Measurements from ENCODE around the gene CCDC59.

CCDC59 gene

DNA sequence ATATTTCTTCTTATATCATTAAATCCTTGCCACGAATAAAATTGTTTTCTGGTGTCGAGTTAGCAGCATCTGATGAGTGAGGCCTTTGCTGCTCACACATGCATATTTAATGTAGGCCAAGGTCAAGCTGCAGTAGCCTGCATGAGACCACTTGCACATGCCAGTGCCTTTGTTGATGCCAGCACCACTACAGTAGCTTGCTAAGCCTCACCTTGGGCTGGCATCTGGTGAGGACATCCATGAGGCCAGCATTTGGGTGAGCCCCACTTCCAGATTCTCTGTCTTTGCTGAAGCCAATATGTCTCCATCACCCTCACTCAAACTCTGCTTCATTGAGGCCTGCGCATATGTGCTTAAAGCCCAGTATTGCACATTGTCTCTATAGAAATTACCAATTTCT lies 8.0 kb downstream of the CCDC59 start:
- Histone ChIP-seq H4K12ac (ENCODE audit: low read depth, low read length) (no peak overlapping the region), H2BK12ac (ENCODE audit: low read length) (no peak overlapping the region), H3K4me2 (ENCODE audit: low read length) (no peak overlapping the region), H3K14ac (ENCODE audit: low read length) (no peak overlapping the region), H3K4ac (ENCODE audit: low read depth, low read length) (no peak overlapping the region), H4K8ac (ENCODE audit: low read depth, low read length) (no peak overlapping the region), H3K79me2 (ENCODE audit: control insufficient read depth, insufficient read depth, low read length, poor library complexity) (no peaks in the 10 kb centered on the region), H3K18ac (ENCODE audit: low read length) (no peak overlapping the region), H3K23ac (ENCODE audit: low read length) (no peak overlapping the region), H2AK5ac (ENCODE audit: low read length) (no peak overlapping the region), H3K27me3 (ENCODE audit: insufficient read depth, low read length) (no peaks in the 10 kb centered on the region), H3K9ac (ENCODE audit: low read length) (no peak overlapping the region), H2BK120ac (ENCODE audit: insufficient read depth, low read length, poor library complexity) (no peak overlapping the region), H2AFZ (ENCODE audit: insufficient read depth, low read length, poor library complexity) (no peak overlapping the region), H3K79me1 (ENCODE audit: low read length) (no peaks in the 10 kb centered on the region), H3K4me1 (ENCODE audit: control insufficient read depth in 1 of 2, insufficient read depth in 2 of 2, low read length in 2 of 2) (no peaks in the 10 kb centered on the region), H2BK5ac (ENCODE audit: low read depth, low read length, poor library complexity) (no peak overlapping the region), H3K36me3 (ENCODE audit: control insufficient read depth in 1 of 2, insufficient read depth in 2 of 2, low read length in 2 of 2) (peaks cover 2 to 4% of the 10 kb centered on the region in 2 experiments), H3K27ac (ENCODE audit: low read depth, low read length) (no peak overlapping the region), H4K91ac (ENCODE audit: low read depth, low read length) (no peak overlapping the region), H3K4me3 (ENCODE audit: low read depth, low read length) (no peak overlapping the region), H3K9me3 (ENCODE audit: insufficient read depth, low read depth, low read length) (no peaks in the 10 kb centered on the region)
- WGBS (ENCODE audit: extremely low coverage, insufficient coverage, insufficient read length) = no CpG with 5 or more reads among the region's 3 CpGs
- no peak for DNase-seq

DNA sequence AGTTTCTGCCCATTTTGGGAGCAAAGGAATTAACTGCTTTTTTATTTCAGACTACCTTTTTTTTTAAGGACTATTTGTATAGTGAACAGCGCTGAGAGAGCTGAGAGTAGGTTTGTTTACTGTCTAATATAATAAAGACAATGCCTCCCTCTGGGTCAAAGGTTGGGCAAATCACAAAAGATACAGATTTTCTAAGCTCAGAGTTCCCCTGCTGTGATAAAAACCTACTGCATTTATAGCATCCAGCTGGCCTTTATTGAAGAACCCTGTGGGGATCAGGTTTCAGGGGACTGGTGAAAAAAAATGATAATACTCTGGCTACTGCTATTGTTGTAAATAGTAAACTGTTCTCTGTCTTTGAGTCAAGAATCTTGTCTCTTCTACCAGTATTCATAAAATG lies 28.7 kb downstream of the CCDC59 start:
- no peak overlapping the region for H2AFZ ChIP-seq (ENCODE audit: insufficient read depth, low read length, poor library complexity)
- no peaks in the 10 kb centered on the region for H3K79me1 ChIP-seq (ENCODE audit: low read length)
- no peak overlapping the region for H3K4ac ChIP-seq (ENCODE audit: low read depth, low read length)
- no peak overlapping the region for H3K18ac ChIP-seq (ENCODE audit: low read length)
- no peaks in the 10 kb centered on the region for H3K79me2 ChIP-seq (ENCODE audit: control insufficient read depth, insufficient read depth, low read length, poor library complexity)
- H4K8ac ChIP-seq (ENCODE audit: low read depth, low read length) = no peak overlapping the region
- H3K36me3 ChIP-seq (ENCODE audit: control insufficient read depth in 1 of 2, insufficient read depth in 2 of 2, low read length in 2 of 2) = no peaks in the 10 kb centered on the region
- DNase-seq = no peak
- H3K9ac ChIP-seq (ENCODE audit: low read length) = no peak overlapping the region
- no peak overlapping the region for H3K23ac ChIP-seq (ENCODE audit: low read length)
- no peak overlapping the region for H2BK5ac ChIP-seq (ENCODE audit: low read depth, low read length, poor library complexity)
- H3K27ac ChIP-seq (ENCODE audit: low read depth, low read length) = no peak overlapping the region
- H3K27me3 ChIP-seq (ENCODE audit: insufficient read depth, low read length) = no peaks in the 10 kb centered on the region
- H3K4me2 ChIP-seq (ENCODE audit: low read length) = no peak overlapping the region
- no peak overlapping the region for H2BK12ac ChIP-seq (ENCODE audit: low read length)
- no peak overlapping the region for H3K14ac ChIP-seq (ENCODE audit: low read length)
- H4K91ac ChIP-seq (ENCODE audit: low read depth, low read length) = no peak overlapping the region
- no peak overlapping the region for H3K4me3 ChIP-seq (ENCODE audit: low read depth, low read length)
- WGBS (ENCODE audit: extremely low coverage, insufficient coverage, insufficient read length) = no CpG with 5 or more reads among the region's 1 CpG
- no peaks in the 10 kb centered on the region for H3K4me1 ChIP-seq (ENCODE audit: control insufficient read depth in 1 of 2, insufficient read depth in 2 of 2, low read length in 2 of 2)
- no peaks in the 10 kb centered on the region for H3K9me3 ChIP-seq (ENCODE audit: insufficient read depth, low read depth, low read length)
- H2BK120ac ChIP-seq (ENCODE audit: insufficient read depth, low read length, poor library complexity) = no peak overlapping the region
- H2AK5ac ChIP-seq (ENCODE audit: low read length) = no peak overlapping the region
- H4K12ac ChIP-seq (ENCODE audit: low read depth, low read length) = no peak overlapping the region

DNA sequence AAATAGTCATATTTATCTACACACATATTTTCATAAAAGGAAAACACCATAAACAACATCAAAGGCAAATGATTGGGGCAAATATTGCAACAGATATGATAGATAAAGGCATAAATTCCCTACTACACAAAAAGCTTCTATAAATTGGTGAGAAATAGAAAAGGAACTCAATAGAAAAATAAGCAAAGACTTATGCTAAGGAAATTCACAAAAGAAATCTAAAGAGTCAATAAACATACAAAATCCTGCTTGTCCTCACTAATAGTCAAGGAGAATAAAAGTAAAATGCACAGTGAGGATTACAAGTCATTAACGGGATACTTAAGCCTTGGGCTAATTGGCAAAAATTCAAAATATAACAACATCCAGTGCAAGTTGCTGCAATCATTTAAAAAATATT lies 30.3 kb downstream of the CCDC59 start:
- no peak for DNase-seq
- no peak overlapping the region for H3K14ac ChIP-seq (ENCODE audit: low read length)
- no peak overlapping the region for H4K91ac ChIP-seq (ENCODE audit: low read depth, low read length)
- H3K4me1 ChIP-seq (ENCODE audit: control insufficient read depth in 1 of 2, insufficient read depth in 2 of 2, low read length in 2 of 2) = no peaks in the 10 kb centered on the region
- H3K36me3 ChIP-seq (ENCODE audit: control insufficient read depth in 1 of 2, insufficient read depth in 2 of 2, low read length in 2 of 2) = no peaks in the 10 kb centered on the region
- WGBS (ENCODE audit: extremely low coverage, insufficient coverage, insufficient read length) = no CpG with 5 or more reads among the region's 1 CpG
- no peak overlapping the region for H4K8ac ChIP-seq (ENCODE audit: low read depth, low read length)
- H3K4me3 ChIP-seq (ENCODE audit: low read depth, low read length) = no peak overlapping the region
- no peaks in the 10 kb centered on the region for H3K79me2 ChIP-seq (ENCODE audit: control insufficient read depth, insufficient read depth, low read length, poor library complexity)
- H3K18ac ChIP-seq (ENCODE audit: low read length) = no peak overlapping the region
- no peak overlapping the region for H3K23ac ChIP-seq (ENCODE audit: low read length)
- H3K79me1 ChIP-seq (ENCODE audit: low read length) = no peaks in the 10 kb centered on the region
- no peak overlapping the region for H3K27ac ChIP-seq (ENCODE audit: low read depth, low read length)
- no peak overlapping the region for H2BK120ac ChIP-seq (ENCODE audit: insufficient read depth, low read length, poor library complexity)
- H2BK12ac ChIP-seq (ENCODE audit: low read length) = no peak overlapping the region
- no peaks in the 10 kb centered on the region for H3K9me3 ChIP-seq (ENCODE audit: insufficient read depth, low read depth, low read length)
- H3K4me2 ChIP-seq (ENCODE audit: low read length) = no peak overlapping the region
- H4K12ac ChIP-seq (ENCODE audit: low read depth, low read length) = no peak overlapping the region
- no peak overlapping the region for H3K4ac ChIP-seq (ENCODE audit: low read depth, low read length)
- no peak overlapping the region for H2AK5ac ChIP-seq (ENCODE audit: low read length)
- no peaks in the 10 kb centered on the region for H3K27me3 ChIP-seq (ENCODE audit: insufficient read depth, low read length)
- no peak overlapping the region for H3K9ac ChIP-seq (ENCODE audit: low read length)
- H2BK5ac ChIP-seq (ENCODE audit: low read depth, low read length, poor library complexity) = no peak overlapping the region
- no peak overlapping the region for H2AFZ ChIP-seq (ENCODE audit: insufficient read depth, low read length, poor library complexity)

DNA sequence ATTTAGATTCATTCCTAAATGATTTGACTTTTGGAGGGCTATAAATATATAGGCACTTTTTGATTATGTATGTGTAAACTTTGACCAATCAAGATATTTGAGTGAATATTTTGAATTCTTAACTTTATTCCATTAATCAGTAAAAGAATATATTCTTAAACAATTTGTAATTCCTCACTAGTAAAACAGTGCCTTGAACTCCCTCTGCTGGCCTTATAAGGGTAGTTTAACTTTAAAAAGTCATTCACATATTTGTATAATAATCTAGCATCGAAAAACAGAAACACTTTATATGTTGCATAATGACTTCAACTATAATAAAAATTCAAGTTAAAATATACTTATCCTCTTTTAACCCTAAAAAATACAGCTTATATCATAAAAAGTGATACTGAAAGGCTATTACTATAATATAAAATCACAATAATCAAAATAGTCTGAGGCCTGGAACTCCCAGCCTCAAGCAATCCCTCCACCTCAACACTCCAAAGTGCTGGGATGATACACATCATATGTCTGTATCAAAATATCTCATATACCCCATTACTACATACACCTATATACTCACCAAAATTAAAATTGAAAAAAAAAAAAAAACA lies 31.2 kb downstream of the CCDC59 start:
- no peak overlapping the region for H2BK120ac ChIP-seq (ENCODE audit: insufficient read depth, low read length, poor library complexity)
- H3K36me3 ChIP-seq (ENCODE audit: control insufficient read depth in 1 of 2, insufficient read depth in 2 of 2, low read length in 2 of 2) = no peaks in the 10 kb centered on the region
- H3K4ac ChIP-seq (ENCODE audit: low read depth, low read length) = no peak overlapping the region
- H3K18ac ChIP-seq (ENCODE audit: low read length) = no peak overlapping the region
- no peaks in the 10 kb centered on the region for H3K4me1 ChIP-seq (ENCODE audit: control insufficient read depth in 1 of 2, insufficient read depth in 2 of 2, low read length in 2 of 2)
- DNase-seq = peak in 1 of 2 donors; percentile 44
- H3K14ac ChIP-seq (ENCODE audit: low read length) = no peak overlapping the region
- no peak overlapping the region for H2BK12ac ChIP-seq (ENCODE audit: low read length)
- no peak overlapping the region for H4K91ac ChIP-seq (ENCODE audit: low read depth, low read length)
- no peak overlapping the region for H4K8ac ChIP-seq (ENCODE audit: low read depth, low read length)
- no peak overlapping the region for H4K12ac ChIP-seq (ENCODE audit: low read depth, low read length)
- H2BK5ac ChIP-seq (ENCODE audit: low read depth, low read length, poor library complexity) = no peak overlapping the region
- H3K27me3 ChIP-seq (ENCODE audit: insufficient read depth, low read length) = no peaks in the 10 kb centered on the region
- H3K27ac ChIP-seq (ENCODE audit: low read depth, low read length) = no peak overlapping the region
- H3K4me2 ChIP-seq (ENCODE audit: low read length) = no peak overlapping the region
- H2AK5ac ChIP-seq (ENCODE audit: low read length) = no peak overlapping the region
- no peak overlapping the region for H3K4me3 ChIP-seq (ENCODE audit: low read depth, low read length)
- H2AFZ ChIP-seq (ENCODE audit: insufficient read depth, low read length, poor library complexity) = no peak overlapping the region
- H3K79me2 ChIP-seq (ENCODE audit: control insufficient read depth, insufficient read depth, low read length, poor library complexity) = no peaks in the 10 kb centered on the region
- H3K9ac ChIP-seq (ENCODE audit: low read length) = no peak overlapping the region
- H3K23ac ChIP-seq (ENCODE audit: low read length) = no peak overlapping the region
- WGBS (ENCODE audit: extremely low coverage, insufficient coverage, insufficient read length) = no CpG with 5 or more reads among the region's 1 CpG
- no peaks in the 10 kb centered on the region for H3K79me1 ChIP-seq (ENCODE audit: low read length)
- no peaks in the 10 kb centered on the region for H3K9me3 ChIP-seq (ENCODE audit: insufficient read depth, low read depth, low read length)
